Omental fat pad (tissue), 4 donors: ENCODE results near the gene TMEM163. TPM values are rescaled to one million over a fixed set of nuclear protein-coding genes. Genes with fewer than 3 reads are reported as not detected.
"Not testable (repeated sequence)": the region's sequence is repeated elsewhere in the genome, so short reads cannot be mapped to it uniquely, and the experiment has no call there.

Experiments
- ATAC-seq: fragments of 150-250 bp; one replicate; pipeline ENCODE4 v1.9.1; 2016; ENCODE audit warnings: mild to moderate bottlenecking, moderate library complexity; ENCODE audit not compliant: low FRiP score
- DNase-seq: peaks from one replicate; pipeline ENCODE4 v3.0.0-alpha.2; 2019; ENCODE audit warnings: low spot score
- total RNA-seq, 4 donors: library from RNA; depleted of rRNA; stranded (reverse); fragments of >200 nt; gene quantifications; one replicate each; pipeline ENCODE4 v1.1.0, GENCODE V29; 2016
- TF ChIP-seq, protein P1 (sequence below), 3 donors: fragments of 450-650 bp; IDR thresholded peaks; one replicate each; pipeline ENCODE4 v1.5.1; 2016 to 2017; ENCODE audit warnings: antibody characterized with exemption in 3 of 3, mild to moderate bottlenecking in 3 of 3, moderate library complexity in 2 of 3

Gene TMEM163
- total RNA-seq, 4 donors from 2014 or later: 0.28 to 6.4 (median 1.2) TPM

DNA sequence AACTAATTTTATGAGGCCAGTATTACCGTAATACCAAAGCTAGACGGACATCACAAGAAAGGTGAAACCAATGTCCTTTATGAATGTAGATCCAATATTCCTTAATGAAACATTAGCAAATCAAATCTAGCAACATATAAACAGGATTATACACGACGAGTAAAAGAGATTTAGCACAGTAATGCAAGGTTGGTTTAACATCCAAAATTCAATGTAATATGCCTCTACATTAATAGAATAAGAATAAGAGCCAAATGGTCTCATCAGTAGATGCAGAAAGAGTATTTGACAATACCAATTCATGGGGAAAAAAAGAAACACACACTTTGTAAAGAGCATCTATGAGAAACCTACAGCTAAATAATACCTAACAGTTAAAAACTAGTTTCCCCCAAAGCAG lies 99.5 kb downstream of the TMEM163 start:
- TF ChIP-seq, protein P1, sequence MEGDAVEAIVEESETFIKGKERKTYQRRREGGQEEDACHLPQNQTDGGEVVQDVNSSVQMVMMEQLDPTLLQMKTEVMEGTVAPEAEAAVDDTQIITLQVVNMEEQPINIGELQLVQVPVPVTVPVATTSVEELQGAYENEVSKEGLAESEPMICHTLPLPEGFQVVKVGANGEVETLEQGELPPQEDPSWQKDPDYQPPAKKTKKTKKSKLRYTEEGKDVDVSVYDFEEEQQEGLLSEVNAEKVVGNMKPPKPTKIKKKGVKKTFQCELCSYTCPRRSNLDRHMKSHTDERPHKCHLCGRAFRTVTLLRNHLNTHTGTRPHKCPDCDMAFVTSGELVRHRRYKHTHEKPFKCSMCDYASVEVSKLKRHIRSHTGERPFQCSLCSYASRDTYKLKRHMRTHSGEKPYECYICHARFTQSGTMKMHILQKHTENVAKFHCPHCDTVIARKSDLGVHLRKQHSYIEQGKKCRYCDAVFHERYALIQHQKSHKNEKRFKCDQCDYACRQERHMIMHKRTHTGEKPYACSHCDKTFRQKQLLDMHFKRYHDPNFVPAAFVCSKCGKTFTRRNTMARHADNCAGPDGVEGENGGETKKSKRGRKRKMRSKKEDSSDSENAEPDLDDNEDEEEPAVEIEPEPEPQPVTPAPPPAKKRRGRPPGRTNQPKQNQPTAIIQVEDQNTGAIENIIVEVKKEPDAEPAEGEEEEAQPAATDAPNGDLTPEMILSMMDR (IDR thresholded peaks at IDR 0.05): no peak
- no peak for ATAC-seq

DNA sequence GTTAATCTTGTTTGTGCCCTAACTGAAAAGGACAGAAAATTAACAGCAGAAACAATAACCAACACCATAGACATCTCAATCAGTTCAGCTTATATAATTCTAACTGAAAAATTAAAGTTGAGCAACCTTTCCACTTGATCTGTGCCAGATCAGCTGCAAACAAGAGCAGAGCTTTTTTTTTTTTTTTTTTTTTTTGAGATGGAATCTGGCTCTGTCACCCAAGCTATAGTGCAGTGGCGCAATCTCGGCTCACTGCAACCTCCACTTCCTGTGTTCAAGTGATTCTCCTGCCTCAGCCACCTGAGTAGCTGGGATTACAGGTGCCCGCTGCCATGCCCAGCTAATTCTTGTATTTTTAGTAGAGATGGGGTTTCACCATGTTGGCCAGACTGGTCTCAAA lies 103.3 kb downstream of the TMEM163 start:
- ATAC-seq: not testable (repeated sequence)

More for the DNA sequence above, 99.5 kb downstream of the TMEM163 start:
- DNase-seq: no peak

DNA sequence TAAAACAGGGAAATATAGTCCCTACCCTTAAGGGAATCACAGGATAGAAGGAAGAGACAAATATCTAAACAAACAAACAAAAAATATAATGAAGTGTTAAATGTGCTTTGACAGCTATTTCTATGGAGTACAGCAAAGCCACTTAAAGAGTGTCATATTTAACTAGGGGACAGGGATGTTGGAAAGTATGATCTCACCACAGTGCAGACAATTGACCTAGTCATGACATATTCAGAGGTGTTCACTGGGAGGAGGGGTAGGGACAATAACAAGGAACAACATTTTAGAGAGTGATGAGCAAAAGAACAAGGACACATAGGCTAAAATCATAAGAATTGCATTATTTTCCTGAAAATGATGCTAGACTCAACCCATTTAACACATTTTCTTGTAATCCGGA lies 107.5 kb downstream of the TMEM163 start:
- no peak for ATAC-seq
- DNase-seq: no peak
- TF ChIP-seq, protein P1 (IDR thresholded peaks at IDR 0.05): no peak

More for the DNA sequence above, 103.3 kb downstream of the TMEM163 start:
- not testable (repeated sequence) for DNase-seq

DNA sequence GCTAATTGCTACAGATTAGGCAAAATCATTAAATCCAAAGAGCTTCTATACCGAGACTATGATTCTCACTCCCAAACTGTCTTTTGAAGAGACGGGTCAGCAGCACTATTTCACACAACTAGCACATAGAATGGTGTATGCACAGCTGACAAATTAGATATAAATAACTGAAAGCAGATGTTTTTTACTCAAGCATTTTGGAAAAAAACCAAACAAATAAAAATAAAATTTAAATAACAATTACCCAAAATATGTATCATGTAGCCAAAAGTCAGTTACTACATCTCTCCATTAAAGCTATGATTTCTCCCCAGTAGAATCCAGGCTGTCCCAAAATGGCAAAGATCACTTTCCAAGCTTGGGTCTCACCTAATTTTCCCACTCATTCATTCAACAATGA lies 107.9 kb downstream of the TMEM163 start:
- ATAC-seq (no peak), DNase-seq (no peak)
- TF ChIP-seq, protein P1 (IDR thresholded peaks at IDR 0.05): no peak

DNA sequence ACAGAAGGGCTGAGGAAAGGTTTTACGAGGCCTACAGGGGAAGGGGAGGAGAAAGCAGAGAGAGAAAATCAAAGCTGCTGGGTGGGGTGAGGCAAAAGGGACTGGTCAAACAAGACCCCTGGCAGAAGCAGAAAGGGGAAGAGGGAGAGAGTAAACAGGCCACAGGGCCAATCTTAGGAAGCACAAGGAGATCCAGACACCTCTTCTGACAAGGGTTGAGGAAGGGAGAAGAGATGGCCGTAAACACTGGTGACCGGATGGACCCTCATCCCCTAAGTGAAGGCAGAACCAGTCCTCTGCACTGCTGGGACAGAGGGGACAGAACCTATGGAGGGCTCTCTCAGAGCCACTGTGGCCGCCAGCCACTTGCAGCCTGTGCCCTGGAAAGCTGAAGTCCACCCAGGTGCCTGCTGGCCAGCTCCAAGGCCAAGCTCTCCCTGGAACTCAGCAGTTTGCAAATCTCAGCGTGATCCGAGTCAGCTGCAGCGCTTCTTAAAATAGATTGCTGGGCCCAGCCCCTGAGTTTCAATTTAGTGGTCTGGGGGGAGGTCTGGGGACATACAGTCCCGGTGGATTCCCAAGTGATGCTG lies 108.8 kb downstream of the TMEM163 start:
- ATAC-seq (no peak), DNase-seq (no peak)
- TF ChIP-seq, protein P1 (IDR thresholded peaks at IDR 0.05): no peak

DNA sequence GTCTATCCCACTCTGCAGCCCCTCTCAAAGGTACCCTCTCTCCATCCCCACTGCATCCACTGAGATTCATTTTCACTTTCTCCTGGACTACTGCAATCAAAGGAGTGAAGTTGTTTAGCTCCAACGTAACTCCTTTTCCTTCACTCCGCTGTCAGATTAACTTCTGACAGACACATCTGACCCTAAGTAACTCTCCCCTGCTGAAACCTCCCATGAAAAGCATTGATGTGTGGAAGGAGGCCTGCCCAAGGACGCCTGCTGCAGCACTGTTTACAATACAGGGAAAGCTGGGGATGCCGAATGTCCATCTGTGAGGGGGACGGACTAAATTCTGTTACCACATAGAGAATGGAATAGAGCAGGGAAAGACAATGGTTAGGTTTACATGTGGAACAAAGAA lies 114.8 kb downstream of the TMEM163 start:
- DNase-seq: no peak
- ATAC-seq: no peak
- TF ChIP-seq, protein P1 (IDR thresholded peaks at IDR 0.05): no peak

DNA sequence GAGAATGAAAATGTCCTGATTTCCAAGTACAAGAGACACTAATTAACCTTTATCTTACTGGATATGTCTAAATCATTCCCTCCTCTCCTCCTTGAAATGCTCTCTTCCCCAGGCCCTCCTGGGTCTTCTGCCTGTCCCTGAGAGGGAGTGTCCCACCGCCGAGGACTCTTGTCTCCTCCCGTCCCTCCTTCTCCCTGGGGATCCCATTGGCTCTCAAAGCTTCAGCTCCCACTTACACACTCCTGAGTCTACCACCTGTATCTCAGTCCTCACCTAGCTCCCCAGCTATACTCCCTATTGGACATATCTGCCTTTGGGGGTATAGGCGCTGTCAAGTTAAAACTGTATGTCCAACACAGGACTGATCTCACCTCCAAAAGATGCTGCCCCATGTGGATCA lies 116.1 kb downstream of the TMEM163 start:
- ATAC-seq (no peak), DNase-seq (no peak)
- TF ChIP-seq, protein P1 (IDR thresholded peaks at IDR 0.05): no peak
